Cerebellar nuclear complex (tissue), 1 donor: ENCODE results near the gene PITPNB.

Source experiments
- DNase-seq, 2 experiments: peaks; one replicate each; lab custom pipeline; 2025; lab: John Stamatoyannopoulos, UW

Gene PITPNB

DNA sequence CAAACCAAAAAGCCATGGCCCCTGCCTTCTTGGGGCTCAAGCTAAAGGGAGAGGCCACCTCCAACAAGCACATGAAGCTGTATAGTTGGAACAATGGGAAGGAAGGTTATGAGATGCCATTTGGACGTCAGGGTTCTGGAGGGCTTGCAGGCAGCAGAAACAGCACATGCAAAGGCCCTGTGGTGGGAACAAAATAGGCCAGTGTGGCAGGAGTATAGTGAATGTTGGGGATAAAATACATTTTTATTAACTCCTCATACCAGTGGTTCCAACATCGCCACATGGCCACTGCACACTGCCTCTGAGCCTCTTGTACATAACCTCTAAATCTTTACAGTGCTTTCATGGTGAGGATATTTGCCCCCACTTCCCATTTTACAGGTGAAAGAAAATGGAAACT, 85.3 kb downstream of the PITPNB start:
- no peak for DNase-seq

- DNase-seq: no peak
Measured at GRCh38 chr22:27832606-27833005, 86.5 kb downstream of the PITPNB start.

- no peak for DNase-seq
Measured at GRCh38 chr22:27829620-27830019, 89.4 kb downstream of the PITPNB start.

DNA sequence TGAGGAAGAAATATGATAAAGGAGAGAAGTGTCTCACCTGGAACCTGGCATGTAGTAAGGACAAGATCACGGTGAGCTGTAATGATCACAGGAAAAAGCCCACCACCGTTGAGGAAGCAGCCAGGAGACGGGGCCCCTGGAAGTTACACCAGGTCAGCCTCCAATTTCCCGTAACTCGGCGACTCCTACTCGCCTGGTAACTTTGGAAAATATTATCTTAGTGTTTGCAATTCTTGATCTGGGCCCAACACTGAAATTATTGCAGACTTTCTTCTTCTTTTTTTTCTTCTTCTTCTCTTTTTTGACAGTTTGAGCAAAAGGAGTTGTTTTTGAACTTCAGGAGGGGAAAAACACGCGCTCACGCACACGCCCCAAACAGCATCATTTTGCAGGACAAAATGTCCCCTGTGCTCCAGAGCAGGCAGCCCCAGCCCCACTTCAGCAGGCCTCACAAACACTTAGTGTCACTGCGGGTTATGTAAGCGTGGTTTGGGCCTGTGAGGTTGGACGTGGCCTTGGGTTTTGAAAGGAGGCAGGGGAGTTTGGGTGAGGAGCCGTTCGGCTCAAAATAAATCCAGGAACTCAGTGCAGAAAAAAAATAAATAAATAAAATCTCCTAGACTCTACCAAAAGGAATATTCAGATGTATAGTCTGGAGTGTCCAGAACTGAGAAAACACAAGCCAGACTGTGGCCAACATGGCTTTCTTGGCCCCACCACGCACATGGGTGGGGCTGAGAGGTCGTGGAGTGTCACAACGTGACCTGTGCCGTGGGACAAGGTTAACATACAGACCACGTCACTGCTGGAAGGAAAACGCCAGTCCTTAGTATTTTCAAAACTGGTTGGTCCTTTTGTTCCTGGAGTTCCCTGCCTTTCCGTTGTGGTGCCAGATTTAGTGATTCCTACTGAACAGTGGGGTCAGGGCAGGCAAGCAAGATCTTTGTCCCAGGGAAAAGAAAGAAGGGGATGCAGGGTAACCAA, 91.2 kb downstream of the PITPNB start:
- no peak for DNase-seq

DNA sequence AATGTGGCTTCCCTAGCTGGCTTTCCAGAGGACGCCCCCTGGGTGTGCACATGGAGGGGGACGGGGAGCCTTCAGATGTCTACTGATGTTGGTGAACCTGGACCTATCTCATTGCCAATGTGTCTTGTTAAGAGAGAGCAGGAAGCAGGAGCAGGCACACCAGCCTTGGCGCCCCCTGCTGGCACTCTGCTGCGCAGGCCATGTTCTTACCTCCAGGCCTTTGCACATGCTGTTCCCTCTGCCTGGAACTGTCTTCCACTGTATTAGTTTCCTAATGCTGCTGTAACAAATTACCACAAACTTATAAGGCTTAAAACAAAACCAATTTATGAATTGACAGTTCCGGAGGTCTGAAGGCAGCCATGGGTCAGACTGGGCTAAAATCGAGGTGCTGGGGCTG, 93.9 kb downstream of the PITPNB start:
- DNase-seq: no peak

GRCh38 chr22:27823221-27823620, 95.8 kb downstream of the PITPNB start:
- no peak for DNase-seq

- DNase-seq: no peak
Measured at GRCh38 chr22:27820896-27821866, 97.9 kb downstream of the PITPNB start.

DNA sequence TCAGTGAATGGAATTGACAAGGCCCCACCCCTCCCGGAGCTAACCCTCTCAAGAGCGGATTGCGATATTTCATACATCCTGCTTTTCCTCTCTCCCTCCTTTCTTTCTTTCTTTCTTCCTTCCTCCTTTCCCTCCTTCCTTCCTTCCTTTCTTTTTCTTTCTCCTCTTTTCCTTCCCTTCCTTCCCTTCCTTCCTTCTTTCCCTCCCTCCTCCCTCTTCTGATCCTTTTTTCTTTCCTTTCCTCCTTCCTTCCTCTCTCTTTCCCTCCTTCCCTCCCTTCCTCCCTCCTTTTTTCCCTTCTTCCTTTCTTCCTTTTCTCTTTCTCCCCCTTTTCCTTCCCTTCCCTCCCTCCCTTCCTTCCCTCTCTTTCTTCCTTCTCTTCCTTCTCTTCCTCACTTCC, 102.5 kb downstream of the PITPNB start:
- DNase-seq: no peak

- no peak for DNase-seq
Measured at GRCh38 chr22:27815826-27816530, 103.1 kb downstream of the PITPNB start.

- no peak for DNase-seq
Measured at GRCh38 chr22:27814993-27815392, 104.1 kb downstream of the PITPNB start.

GRCh38 chr22:27811778-27812177, 107.3 kb downstream of the PITPNB start:
- DNase-seq: no peak

GRCh38 chr22:27810609-27811151, 108.4 kb downstream of the PITPNB start:
- DNase-seq: no peak

DNA sequence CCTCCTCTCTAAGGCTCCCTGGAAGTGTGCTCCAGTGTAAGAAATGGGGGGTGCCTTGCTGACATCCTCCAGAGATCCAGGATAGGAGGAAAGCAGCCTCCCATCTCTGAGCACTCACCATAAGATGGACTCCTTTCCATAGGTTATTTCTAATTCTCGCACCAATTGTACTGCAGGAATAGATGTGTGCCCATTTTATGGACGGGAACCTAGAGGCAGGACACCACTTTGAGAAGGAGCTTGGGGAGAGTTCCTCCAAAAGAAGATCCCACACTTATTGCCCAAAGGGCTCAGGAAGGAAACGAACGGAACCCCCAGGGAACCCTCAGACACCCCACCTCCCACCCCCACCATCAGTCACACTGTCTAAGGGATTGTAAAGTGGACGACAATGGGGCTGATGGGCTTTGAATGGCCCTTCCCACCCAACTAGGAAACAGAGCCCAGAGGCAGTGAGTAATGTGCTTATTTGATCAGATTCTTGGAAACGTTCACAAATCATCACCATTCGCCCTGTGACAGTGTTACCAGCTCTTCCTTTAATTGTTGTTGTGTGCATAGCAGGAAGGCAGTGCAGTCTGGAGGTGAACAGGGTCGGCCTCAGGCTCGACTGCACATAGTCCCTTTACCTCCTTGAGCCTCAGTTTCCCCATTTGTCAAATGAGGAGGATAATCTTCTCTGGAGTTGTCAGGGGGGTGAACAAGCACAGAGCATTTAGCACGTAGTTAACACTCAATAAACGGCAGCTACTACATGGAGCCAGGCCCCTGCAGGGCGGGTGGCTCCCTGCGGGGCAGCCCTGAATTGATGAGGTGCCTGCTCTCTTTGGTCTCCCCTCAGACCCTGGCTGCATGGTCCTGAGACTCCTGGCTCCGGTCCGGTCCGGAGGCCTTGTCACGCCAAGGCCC, 109.1 kb downstream of the PITPNB start:
- no peak for DNase-seq

DNA sequence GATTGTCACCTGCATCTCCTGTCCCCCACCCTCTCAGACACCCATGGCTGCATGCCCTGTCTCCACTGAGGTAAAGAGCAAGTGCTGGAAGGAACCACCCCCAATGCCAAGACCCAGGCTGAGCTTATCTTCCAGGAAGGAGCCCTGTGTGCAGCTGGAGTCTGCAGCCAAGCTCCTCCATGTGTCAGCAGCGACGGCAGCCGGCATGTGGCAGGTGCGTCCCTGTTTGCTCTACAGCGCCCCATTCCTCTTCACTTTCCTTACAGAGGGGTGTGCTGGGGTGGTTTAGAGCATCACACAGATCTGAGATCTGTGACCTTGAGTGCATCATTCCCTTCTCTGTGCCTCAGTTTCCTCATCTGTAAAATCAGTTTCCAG, 109.8 kb downstream of the PITPNB start:
- DNase-seq: no peak

DNA sequence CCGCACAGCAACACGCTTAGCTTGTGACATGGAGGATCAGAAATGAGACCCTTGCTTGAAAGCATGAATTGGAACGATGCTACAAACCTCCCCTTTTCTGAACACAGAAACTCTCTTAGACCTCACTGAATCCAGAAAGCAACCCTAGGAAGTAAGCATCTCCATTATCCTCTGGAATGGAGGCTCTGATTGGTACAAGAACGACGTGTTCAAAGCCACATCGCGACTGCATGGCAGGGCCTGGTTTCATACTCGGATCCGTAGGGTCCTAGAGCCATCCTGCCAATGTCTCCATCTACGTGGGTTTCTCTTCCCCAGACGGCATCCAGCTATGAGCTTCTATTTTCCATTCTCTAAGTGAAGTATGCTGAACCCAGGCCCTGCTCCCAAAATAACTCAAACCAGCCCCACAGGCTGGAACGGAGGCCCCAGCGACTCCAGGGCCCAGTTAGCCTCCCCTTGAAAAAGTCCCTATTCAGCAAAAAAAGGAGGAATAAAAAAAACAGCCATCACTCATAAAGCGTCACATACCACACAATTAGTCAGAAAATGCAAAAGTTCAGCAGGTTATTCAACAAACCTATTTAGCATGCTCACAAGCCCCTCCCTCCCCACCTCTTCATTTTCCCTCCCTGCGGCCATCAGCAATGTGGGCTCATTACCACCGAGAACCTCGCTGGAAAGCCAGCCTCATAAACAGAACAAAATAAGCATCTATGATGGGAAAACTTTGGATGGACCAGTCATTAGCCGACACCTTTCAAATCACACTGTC, 110.4 kb downstream of the PITPNB start:
- no peak for DNase-seq

GRCh38 chr22:27805841-27806240, 113.2 kb downstream of the PITPNB start:
- DNase-seq: no peak

GRCh38 chr22:27804470-27805297, 114.4 kb downstream of the PITPNB start:
- DNase-seq: no peak

GRCh38 chr22:27803841-27804415, 115.1 kb downstream of the PITPNB start:
- no peak for DNase-seq
